Esophagus muscularis mucosa (tissue), 4 donors: ENCODE measurements around the gene GNAZ. TPM values are rescaled to one million over a fixed set of nuclear protein-coding genes. Genes with fewer than 3 reads are reported as not detected.

Source experiments
- DNase-seq: peaks from one replicate; pipeline ENCODE4 v3.0.0-alpha.2; 2017; ENCODE audit errors: extremely low spot score
- H3K27ac ChIP-seq, 4 donors: fragments of 200-600 bp; sonication (generic); replicated peaks in 1 of 4; 1 replicate in 3 of 4; 2 replicates in 1 of 4; pipeline ENCODE4 v1.5.1; 2016 to 2019; ENCODE audit warnings: mild to moderate bottlenecking in 1 of 4
- H3K27me3 ChIP-seq, 4 donors: fragments of 200-600 bp; sonication (generic); one replicate each; pipeline versions ENCODE4 v1.5.1 to v1.6.0; 2016 to 2019
- H3K36me3 ChIP-seq, 4 donors: fragments of 200-600 bp; sonication (generic); one replicate each; pipeline ENCODE4 v1.5.1; 2016 to 2019
- H3K4me1 ChIP-seq, 4 donors: fragments of 200-600 bp; sonication (generic); one replicate each; pipeline ENCODE4 v1.5.1; 2016 to 2019
- H3K4me3 ChIP-seq, 4 donors: fragments of 200-600 bp; sonication (generic); 1 replicate in 2 of 4; 2 replicates in 2 of 4; pipeline ENCODE4 v1.5.1; 2016 to 2019; ENCODE audit warnings: mild to moderate bottlenecking in 4 of 4, moderate library complexity in 1 of 4
- H3K9me3 ChIP-seq, 4 donors: fragments of 200-600 bp; sonication (generic); 1 replicate in 3 of 4; 2 replicates in 1 of 4; pipeline ENCODE4 v1.5.1; 2016 to 2019
- CTCF ChIP-seq, 3 experiments: fragments of 200-600 bp in 2 of 3; fragments of 450-650 bp in 1 of 3; sonication (generic) in 2 of 3; IDR thresholded peaks; one replicate each; pipeline ENCODE4 v1.5.1; 2017 to 2019; ENCODE audit warnings: antibody characterized with exemption in 3 of 3, mild to moderate bottlenecking in 2 of 3, moderate library complexity in 1 of 3
- EP300 ChIP-seq: sonication (generic); formaldehyde crosslinking; IDR thresholded peaks from one replicate; pipeline ENCODE4 v1.6.1; 2017; ENCODE audit warnings: antibody characterized with exemption
- POLR2A ChIP-seq: fragments of 450-650 bp; IDR thresholded peaks from one replicate; pipeline ENCODE4 v1.6.1; 2017; ENCODE audit warnings: antibody characterized with exemption, moderate library complexity, mild to moderate bottlenecking, low read depth
- POLR2AphosphoS5 ChIP-seq, 2 donors: sonication (generic); formaldehyde crosslinking; IDR thresholded peaks; one replicate each; pipeline ENCODE4 v1.6.1; 2017; ENCODE audit warnings: antibody characterized with exemption in 2 of 2
- WGBS: methylation state at CpG from one replicate; pipeline ENCODE4 v1.1.5; 2018; 5-methylcytosine and 5-hydroxymethylcytosine counted together
- intact Hi-C: fragments of 100-400 bp; cut with DNase I; formaldehyde crosslinking; loops from one replicate; pipeline ENCODE4 v1.15.1; 2023
- total RNA-seq, 4 donors: library from RNA; depleted of rRNA; stranded (reverse); fragments of >200 nt; gene quantifications; one replicate each; pipeline versions ENCODE4 v1.1.0 to v1.2.1, GENCODE V29; 2016

The GNAZ gene
- total RNA-seq, 4 donors from 2014 or later, result 51.7 to 79.5 (median 64.6) TPM

- intact Hi-C loops, result no loop called here
- no peak for TF ChIP-seq CTCF (IDR thresholded peaks at IDR 0.05)
- TF ChIP-seq EP300, result no peak
- TF ChIP-seq POLR2AphosphoS5 (IDR thresholded peaks at IDR 0.05), result no peak
- TF ChIP-seq POLR2A, result no peak
- Histone ChIP-seq H3K27me3 (no peaks in the 10 kb centered on the region), H3K27ac (no peak overlapping the region), H3K36me3 (peaks cover 0 to 7% (median 0%) of the 10 kb centered on the region in 4 donors), H3K4me1 (peaks cover 8 to 42% (median 18%) of the 10 kb centered on the region in 4 donors), H3K9me3 (no peaks in the 10 kb centered on the region), H3K4me3 (no peak overlapping the region)
- WGBS, result 76% methylated on average over 10 of the region's 18 CpGs
- no peak for DNase-seq
Measured at GRCh38 chr22:23113847-23114720, 43.8 kb downstream of the GNAZ start.

- Histone ChIP-seq H3K27ac (no peak overlapping the region), H3K4me1 (peaks cover 8 to 42% (median 18%) of the 10 kb centered on the region in 4 donors), H3K36me3 (peaks cover 0 to 7% (median 0%) of the 10 kb centered on the region in 4 donors), H3K4me3 (no peak overlapping the region), H3K27me3 (no peaks in the 10 kb centered on the region), H3K9me3 (no peaks in the 10 kb centered on the region)
- TF ChIP-seq EP300, result no peak
- TF ChIP-seq POLR2A, result no peak
- no peak for TF ChIP-seq POLR2AphosphoS5 (IDR thresholded peaks at IDR 0.05)
- TF ChIP-seq CTCF (IDR thresholded peaks at IDR 0.05), result no peak
- no CpG with 5 or more reads among the region's 2 CpGs for WGBS
- intact Hi-C loops, result no loop called here
- no peak for DNase-seq
Measured at GRCh38 chr22:23114721-23115020, 44.4 kb downstream of the GNAZ start.

- Histone ChIP-seq H3K4me1 (peaks cover 8 to 36% (median 18%) of the 10 kb centered on the region in 4 donors), H3K36me3 (peaks cover 0 to 7% (median 0%) of the 10 kb centered on the region in 4 donors), H3K27me3 (no peaks in the 10 kb centered on the region), H3K9me3 (no peaks in the 10 kb centered on the region), H3K4me3 (no peak overlapping the region), H3K27ac (no peak overlapping the region)
- no peak for TF ChIP-seq CTCF (IDR thresholded peaks at IDR 0.05)
- no peak for TF ChIP-seq POLR2A
- no peak for TF ChIP-seq POLR2AphosphoS5 (IDR thresholded peaks at IDR 0.05)
- no peak for TF ChIP-seq EP300
- 96% methylated on average over 5 of the region's 7 CpGs for WGBS
- no peak for DNase-seq
- intact Hi-C loops, result no loop called here
Measured at GRCh38 chr22:23115369-23115768, 45.0 kb downstream of the GNAZ start.

- H3K4me3 ChIP-seq, result no peak overlapping the region
- TF ChIP-seq POLR2A (no peak), EP300 (no peak)
- peaks cover 0 to 5% (median 0%) of the 10 kb centered on the region in 4 donors for H3K36me3 ChIP-seq
- DNase-seq, result no peak
- no peak overlapping the region for H3K27ac ChIP-seq
- H3K4me1 ChIP-seq, result peaks cover 8 to 31% (median 18%) of the 10 kb centered on the region in 4 donors
- no peaks in the 10 kb centered on the region for H3K27me3 ChIP-seq
- WGBS, result 88% methylated on average over 12 of the region's 18 CpGs
- H3K9me3 ChIP-seq, result no peaks in the 10 kb centered on the region
- intact Hi-C loops, result no loop called here
Measured at GRCh38 chr22:23115825-23116494, 45.6 kb downstream of the GNAZ start.

GRCh38 chr22:23116506-23117263 lies 46.4 kb downstream of the GNAZ start:
- Histone ChIP-seq H3K27me3 (no peaks in the 10 kb centered on the region), H3K4me3 (no peak overlapping the region), H3K27ac (no peak overlapping the region), H3K4me1 (peaks cover 8 to 28% (median 18%) of the 10 kb centered on the region in 4 donors), H3K36me3 (no peaks in the 10 kb centered on the region), H3K9me3 (no peaks in the 10 kb centered on the region)
- DNase-seq, result no peak
- TF ChIP-seq EP300, result no peak
- TF ChIP-seq CTCF (IDR thresholded peaks at IDR 0.05), result no peak
- no peak for TF ChIP-seq POLR2A
- no peak for TF ChIP-seq POLR2AphosphoS5 (IDR thresholded peaks at IDR 0.05)
- WGBS, result 90% methylated on average over 4 of the region's 10 CpGs
- intact Hi-C loops, result no loop called here
